ENCODE results near the gene GNMT. TPM values are rescaled to one million over a fixed set of nuclear protein-coding genes. Genes with fewer than 3 reads are reported as not detected.

The GNMT gene
- total and polyA plus RNA-seq, 9 donors, result 0.35 to 2.7 (median 1.1) TPM

DNA sequence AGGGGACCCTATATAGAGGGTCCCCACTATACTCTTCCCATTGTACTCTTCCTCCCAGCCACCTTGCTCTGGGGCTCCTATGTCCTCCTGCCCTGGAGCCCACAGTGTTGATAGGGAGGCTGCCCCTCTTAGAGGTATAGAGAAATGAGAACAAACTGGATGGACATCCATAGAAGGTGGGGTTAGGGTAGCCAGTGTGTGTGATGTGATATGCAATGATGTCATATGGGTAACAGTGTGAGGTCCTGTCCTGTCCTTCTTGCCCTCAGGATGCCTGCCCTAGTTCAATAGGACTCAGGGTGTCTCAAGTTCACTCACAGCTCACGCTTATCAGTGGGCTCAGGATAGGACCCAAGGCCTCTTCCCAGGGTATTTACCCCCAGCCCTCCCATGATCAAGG, 44.3 kb upstream of the GNMT start:
- intact Hi-C loops (cut with DNase I), result loop anchor here in 2 of 4 donors (5.0 to 10.0 kb wide), 2 partner anchors 49 to 231 kb away; partner anchors contain the start of gene GNMT (in 1 of the 2)

DNA sequence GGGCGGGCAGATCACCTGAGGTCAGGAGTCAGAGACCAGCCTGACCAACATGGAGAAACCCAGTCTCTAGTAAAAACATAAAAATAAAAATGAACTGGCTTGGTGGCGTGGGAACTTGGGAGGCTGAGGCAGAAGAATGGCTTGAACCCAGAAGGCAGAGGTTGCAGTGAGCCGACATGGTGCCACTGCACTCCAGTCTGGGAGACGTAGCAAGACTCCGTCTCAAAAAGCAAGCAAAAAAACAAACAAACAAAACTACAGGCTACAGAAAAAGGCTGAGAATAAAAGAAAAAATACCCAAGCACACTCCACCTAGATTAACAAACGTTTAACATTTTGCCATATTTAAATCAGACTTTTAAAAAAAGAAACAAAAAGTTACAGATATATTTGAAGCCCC, 38.8 kb upstream of the GNMT start:
- no peak for DNase-seq
- no peak overlapping the region for H3K27ac ChIP-seq
- H3K27me3 ChIP-seq, result no peaks in the 10 kb centered on the region
- no peak for TF ChIP-seq EP300 (IDR thresholded peaks at IDR 0.05)
- no peak for TF ChIP-seq POLR2A (IDR thresholded peaks at IDR 0.05)
- TF ChIP-seq, protein P1, sequence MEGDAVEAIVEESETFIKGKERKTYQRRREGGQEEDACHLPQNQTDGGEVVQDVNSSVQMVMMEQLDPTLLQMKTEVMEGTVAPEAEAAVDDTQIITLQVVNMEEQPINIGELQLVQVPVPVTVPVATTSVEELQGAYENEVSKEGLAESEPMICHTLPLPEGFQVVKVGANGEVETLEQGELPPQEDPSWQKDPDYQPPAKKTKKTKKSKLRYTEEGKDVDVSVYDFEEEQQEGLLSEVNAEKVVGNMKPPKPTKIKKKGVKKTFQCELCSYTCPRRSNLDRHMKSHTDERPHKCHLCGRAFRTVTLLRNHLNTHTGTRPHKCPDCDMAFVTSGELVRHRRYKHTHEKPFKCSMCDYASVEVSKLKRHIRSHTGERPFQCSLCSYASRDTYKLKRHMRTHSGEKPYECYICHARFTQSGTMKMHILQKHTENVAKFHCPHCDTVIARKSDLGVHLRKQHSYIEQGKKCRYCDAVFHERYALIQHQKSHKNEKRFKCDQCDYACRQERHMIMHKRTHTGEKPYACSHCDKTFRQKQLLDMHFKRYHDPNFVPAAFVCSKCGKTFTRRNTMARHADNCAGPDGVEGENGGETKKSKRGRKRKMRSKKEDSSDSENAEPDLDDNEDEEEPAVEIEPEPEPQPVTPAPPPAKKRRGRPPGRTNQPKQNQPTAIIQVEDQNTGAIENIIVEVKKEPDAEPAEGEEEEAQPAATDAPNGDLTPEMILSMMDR (IDR thresholded peaks at IDR 0.05), result no peak
- no peaks in the 10 kb centered on the region for H3K9me3 ChIP-seq
- 53 to 65% (median 54%) methylated on average over 6 of the region's 6 CpGs for WGBS, 3 donors
- intact Hi-C loops (cut with DNase I), result no loop called here
- no peaks in the 10 kb centered on the region for H3K36me3 ChIP-seq
- no peaks in the 10 kb centered on the region for H3K4me1 ChIP-seq (ENCODE audit: insufficient read depth)
- no peak overlapping the region for H3K4me3 ChIP-seq

More for the DNA sequence above, 44.3 kb upstream of the GNMT start:
- no peaks in the 10 kb centered on the region for H3K9me3 ChIP-seq
- H3K4me1 ChIP-seq (ENCODE audit: insufficient read depth), result peaks cover 3% of the 10 kb centered on the region
- WGBS, 3 donors, result 82 to 93% (median 84%) methylated on average over 1 of the region's 1 CpG
- no peak overlapping the region for H3K27ac ChIP-seq
- no peaks in the 10 kb centered on the region for H3K36me3 ChIP-seq
- no peak for TF ChIP-seq EP300 (IDR thresholded peaks at IDR 0.05)
- TF ChIP-seq, protein P1 (IDR thresholded peaks at IDR 0.05), result no peak
- no peak for TF ChIP-seq POLR2A (IDR thresholded peaks at IDR 0.05)
- DNase-seq, result no peak
- no peak overlapping the region for H3K4me3 ChIP-seq
- no peaks in the 10 kb centered on the region for H3K27me3 ChIP-seq

DNA sequence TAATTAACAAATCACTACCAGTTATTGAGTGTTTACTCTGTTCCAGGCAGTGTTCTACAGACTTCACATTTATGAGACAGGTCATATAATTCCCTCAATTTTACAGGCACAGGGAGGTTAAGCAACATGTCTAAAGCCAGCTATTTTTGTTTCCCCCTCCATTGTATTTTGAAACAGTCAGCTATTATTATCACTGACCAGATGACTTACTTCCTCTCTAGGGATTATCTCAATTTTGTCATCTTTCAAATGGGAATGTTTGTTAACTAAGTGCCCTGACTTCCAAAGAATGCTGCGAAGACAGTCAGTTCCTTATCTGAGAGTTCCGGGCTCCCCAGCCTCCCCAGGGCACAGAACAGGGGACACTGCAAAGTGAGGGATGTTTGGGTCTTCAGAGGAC, 36.9 kb upstream of the GNMT start:
- no peak for DNase-seq
- TF ChIP-seq, protein P1 (IDR thresholded peaks at IDR 0.05), result no peak
- TF ChIP-seq EP300 (IDR thresholded peaks at IDR 0.05) (no peak), POLR2A (IDR thresholded peaks at IDR 0.05) (no peak)
- H3K4me3 ChIP-seq, result no peak overlapping the region
- intact Hi-C loops (cut with DNase I), result no loop called here
- WGBS, 3 donors, result 67 to 77% (median 70%) methylated on average over 2 of the region's 2 CpGs
- H3K36me3 ChIP-seq, result no peaks in the 10 kb centered on the region
- H3K9me3 ChIP-seq, result no peaks in the 10 kb centered on the region
- H3K27ac ChIP-seq, result no peak overlapping the region
- peaks cover 2% of the 10 kb centered on the region for H3K4me1 ChIP-seq (ENCODE audit: insufficient read depth)
- no peaks in the 10 kb centered on the region for H3K27me3 ChIP-seq

DNA sequence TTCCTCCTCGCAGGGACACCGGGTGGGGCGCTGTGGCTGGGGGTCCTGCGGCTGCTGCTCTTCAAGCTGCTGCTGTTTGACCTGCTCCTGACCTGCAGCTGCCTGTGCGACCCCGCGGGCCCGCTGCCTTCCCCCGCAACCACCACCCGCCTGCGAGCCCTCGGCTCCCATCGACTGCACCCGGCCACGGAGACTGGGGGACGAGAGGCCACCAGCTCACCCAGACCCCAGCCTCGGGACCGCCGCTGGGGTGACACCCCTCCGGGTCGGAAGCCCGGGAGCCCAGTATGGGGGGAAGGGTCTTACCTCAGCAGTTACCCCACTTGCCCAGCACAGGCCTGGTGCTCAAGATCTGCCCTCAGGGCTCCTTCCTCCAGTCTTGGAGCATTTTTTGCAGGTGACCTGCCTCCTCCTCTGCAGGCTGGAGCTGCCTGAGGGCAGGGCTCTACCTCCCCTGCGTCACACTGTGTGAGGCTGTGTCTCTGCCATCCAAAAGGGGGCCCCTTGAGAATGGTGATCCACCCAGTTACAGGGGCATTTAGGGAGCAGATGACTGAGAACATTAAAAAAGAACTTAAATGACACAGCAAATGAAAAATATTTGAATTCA, 35.2 kb upstream of the GNMT start:
- Histone ChIP-seq H3K27ac (no peak overlapping the region), H3K27me3 (no peaks in the 10 kb centered on the region), H3K4me3 (no peak overlapping the region), H3K36me3 (no peaks in the 10 kb centered on the region), H3K9me3 (no peaks in the 10 kb centered on the region), H3K4me1 (ENCODE audit: insufficient read depth) (peaks cover 2% of the 10 kb centered on the region)
- WGBS, 3 donors, result 27 to 40% (median 31%) methylated on average over 16 to 23 of the region's 23 CpGs
- TF ChIP-seq, protein P1 (IDR thresholded peaks at IDR 0.05), result no peak
- intact Hi-C loops (cut with DNase I), result no loop called here
- no peak for DNase-seq
